ENCODE data around the gene ZNF451.
"Not testable (repeated sequence)": the region's sequence is repeated elsewhere in the genome, so short reads cannot be mapped to it uniquely, and the experiment has no call there.

The ZNF451 gene, protein sequence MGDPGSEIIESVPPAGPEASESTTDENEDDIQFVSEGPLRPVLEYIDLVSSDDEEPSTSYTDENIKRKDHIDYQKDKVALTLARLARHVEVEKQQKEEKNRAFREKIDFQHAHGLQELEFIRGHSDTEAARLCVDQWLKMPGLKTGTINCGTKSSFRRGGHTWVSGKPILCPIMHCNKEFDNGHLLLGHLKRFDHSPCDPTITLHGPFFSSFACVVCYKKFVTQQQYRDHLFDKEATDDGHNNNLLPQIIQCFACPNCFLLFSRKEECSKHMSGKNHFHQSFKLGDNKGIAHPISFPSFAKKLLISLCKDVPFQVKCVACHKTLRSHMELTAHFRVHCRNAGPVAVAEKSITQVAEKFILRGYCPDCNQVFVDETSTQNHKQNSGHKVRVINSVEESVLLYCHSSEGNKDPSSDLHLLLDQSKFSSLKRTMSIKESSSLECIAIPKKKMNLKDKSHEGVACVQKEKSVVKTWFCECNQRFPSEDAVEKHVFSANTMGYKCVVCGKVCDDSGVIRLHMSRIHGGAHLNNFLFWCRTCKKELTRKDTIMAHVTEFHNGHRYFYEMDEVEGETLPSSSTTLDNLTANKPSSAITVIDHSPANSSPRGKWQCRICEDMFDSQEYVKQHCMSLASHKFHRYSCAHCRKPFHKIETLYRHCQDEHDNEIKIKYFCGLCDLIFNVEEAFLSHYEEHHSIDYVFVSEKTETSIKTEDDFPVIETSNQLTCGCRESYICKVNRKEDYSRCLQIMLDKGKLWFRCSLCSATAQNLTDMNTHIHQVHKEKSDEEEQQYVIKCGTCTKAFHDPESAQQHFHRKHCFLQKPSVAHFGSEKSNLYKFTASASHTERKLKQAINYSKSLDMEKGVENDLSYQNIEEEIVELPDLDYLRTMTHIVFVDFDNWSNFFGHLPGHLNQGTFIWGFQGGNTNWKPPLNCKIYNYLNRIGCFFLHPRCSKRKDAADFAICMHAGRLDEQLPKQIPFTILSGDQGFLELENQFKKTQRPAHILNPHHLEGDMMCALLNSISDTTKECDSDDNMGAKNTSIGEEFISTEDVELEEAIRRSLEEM

DNA sequence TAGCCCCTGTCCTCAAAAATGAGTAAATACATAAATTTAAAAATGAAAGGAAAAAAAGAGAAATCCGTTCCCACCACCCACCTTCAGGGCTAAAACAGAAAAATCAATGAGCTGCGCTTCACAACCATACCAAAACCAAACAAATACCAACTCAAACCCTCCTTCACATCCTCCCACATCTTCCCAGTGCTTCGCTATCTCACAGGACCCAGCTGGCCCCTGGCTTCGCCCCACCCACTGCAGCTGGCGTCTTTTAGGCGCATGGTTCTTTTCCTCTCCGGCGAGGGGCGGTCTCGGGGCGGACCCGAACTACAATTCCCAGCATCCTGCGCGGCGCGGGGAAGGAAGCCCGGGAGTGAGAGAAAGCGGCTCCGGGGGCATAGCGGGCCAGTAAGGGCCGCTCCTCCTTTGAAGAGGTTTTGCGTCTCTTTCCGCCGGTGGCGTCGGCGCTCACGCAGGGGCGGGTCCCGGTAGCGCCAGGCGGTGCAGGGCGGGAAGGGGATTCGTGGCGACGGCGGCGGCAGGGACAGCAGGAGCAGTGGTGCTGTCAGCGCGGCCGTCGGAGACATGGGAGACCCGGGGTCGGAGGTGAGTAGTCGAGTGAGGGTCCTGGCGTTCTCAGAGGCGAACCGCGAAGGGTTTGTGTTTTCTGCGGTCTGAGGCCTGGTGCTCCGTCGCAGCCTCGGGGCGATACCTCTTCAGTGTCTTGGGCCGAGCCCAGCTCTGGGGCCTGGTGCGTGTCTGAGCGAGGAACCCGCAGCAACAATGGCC lies at the start of gene ZNF451:
Gene ZNF451, plus strand, starts transcription at position 502 of the 771 bp plus-strand sequence. Its CDS starts 66 bp downstream, at position 568.
- peak; percentile 98 for DNase-seq

DNA sequence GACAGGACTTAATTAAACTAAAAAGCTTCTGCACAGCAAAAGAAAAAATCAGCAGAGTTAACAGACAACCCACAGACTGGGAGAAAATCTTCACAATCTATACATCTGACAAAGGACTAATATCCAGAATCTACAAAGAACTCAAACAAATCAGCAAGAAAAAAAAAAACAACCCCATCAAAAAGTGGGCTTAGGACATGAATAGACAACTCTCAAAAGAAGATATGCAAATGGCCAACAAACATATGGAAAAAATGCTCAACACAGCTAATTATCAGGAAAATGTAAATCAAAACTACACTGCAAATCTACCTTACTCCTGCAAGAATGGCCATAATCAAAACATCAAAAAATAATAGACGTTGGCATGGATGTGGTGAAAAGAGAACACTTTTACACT lies 45.9 kb upstream of the ZNF451 start:
- not testable (repeated sequence) for DNase-seq

DNA sequence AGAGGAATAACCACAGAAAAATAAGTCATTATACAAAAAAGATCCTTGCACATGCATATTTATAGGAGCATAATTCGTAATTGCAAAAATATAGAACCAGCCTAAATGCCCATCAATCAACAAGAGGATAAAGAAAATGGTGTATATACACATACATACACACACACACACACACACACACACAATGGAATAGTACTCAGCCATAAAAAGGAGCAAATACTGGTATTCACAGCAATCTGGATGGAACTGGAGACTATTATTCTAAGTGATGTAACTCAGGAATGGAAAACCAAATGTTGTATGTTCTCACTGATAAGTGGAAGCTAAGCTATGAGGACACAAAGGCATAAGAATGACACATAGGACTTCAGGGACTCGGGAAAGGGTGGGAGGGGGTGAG lies 45.4 kb upstream of the ZNF451 start:
- DNase-seq, result no peak

DNA sequence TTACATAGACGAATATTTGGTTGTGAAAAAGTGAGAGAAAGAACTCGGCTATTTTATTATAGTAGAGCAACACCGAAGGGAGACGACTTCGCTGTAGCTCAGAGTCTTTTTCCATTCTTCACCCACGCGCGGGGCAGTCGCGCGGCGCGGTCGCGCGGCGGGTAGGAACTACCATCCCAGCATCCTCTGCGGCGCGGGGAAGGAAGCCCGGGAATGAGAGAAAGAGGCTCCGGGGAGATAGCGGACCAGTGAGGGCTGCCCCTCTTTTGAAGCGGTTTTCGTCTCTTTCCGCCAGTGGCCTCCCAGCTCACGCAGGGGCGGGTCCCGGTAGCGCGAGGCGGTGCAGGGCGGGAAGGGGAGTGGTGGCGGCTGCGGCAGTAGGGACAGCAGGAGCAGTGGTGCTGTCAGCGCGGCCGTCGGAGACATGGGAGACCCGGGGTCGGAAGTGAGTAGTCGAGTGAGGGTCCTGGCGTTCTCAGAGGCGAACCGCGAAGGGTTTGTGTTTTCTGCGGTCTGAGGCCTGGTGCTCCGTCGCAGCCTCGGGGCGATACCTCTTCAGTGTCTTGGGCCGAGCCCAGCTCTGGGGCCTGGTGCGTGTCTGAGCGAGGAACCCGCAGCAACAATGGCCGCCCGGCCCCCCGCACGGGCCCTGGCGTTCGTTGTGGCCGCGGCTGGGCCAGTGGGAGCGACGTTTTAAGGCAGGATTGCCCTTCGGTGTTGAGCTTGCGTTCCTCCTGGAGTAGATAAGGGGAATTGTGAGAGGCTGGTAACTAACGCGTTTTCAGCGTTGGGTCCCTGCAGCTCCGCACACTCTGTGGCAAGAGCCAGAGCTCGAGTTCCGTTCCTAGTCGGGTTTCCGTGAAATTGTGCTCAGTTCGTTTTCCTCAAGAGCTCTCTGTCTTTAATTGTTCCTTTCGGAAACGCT lies 43.4 kb upstream of the ZNF451 start, which contains the start of gene KIAA1586:
Gene KIAA1586, plus strand, starts transcription at position 362 of the 925 bp plus-strand sequence. Its CDS starts 63 bp downstream, at position 425.
- DNase-seq, result peak; percentile 87

DNA sequence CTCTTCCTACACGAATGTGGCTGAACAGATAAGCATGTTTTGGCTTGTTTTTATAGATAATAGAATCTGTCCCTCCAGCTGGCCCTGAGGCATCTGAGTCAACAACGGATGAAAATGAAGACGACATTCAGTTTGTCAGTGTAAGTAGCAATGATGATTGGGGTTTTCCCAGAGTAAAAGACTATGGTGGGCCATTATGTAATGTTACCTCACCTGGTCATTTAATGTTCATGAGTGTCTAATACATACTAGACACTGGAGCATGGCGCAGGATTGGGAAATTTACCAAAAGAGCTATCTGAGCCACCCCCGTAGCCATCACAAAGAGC lies 42.8 kb upstream of the ZNF451 start:
- DNase-seq, result not testable (repeated sequence)

DNA sequence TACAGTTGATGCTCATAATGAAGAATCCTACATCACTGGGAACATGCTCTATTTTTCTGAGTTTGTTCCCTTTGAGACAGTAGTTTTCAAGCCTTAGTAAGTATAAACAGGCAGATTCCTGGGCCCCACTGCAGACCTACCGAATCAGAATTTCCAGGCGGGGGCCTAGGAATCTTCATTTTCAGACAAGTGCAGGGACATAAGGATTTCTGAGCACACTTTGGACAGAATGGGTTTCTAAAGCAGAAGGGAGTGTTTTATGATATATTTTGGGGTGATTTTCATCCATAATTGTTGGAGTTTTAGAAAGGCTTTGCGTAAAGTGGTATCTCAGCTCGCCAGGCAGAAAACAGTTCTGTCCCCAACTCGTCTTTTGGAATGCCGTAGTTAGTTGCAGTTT lies 42.1 kb upstream of the ZNF451 start:
- not testable (repeated sequence) for DNase-seq

DNA sequence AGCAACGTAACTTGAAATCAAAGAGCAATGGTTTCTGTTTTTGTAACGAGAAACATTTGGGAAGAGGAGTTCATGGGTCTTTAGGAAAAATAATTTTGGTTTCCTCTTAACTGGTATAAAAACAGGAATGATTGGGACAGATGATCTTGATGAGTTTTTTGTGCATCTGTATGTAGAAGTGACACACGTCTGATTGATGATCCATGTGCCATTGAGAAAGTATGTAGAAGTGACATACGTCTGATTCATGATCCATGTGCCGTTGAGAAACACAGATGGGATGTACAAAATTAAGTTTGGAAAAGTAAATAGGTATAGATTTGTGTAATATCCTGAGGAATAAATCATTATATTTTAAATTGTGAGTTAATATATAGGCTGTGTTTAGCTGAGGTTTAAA lies 41.4 kb upstream of the ZNF451 start:
- peak; percentile 2 for DNase-seq

DNA sequence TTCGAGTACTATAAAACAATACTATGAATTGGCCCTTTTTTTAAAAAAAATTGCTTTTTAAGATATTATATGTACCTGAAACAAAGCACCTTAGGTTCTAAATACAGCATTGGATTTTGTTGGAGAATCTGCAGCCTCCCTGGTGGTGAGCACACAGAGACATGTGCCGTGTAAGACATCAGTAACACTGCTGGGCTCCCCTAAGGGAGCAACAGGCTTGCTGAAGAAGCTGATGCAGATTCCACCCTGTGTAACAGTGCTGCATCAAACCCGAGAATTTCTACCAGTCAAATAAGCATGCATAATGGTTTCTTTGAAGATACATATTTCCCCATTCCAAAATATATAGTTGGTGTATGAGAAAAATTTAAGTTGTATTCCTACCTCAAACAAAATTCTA lies 26.1 kb upstream of the ZNF451 start:
- DNase-seq, result no peak

DNA sequence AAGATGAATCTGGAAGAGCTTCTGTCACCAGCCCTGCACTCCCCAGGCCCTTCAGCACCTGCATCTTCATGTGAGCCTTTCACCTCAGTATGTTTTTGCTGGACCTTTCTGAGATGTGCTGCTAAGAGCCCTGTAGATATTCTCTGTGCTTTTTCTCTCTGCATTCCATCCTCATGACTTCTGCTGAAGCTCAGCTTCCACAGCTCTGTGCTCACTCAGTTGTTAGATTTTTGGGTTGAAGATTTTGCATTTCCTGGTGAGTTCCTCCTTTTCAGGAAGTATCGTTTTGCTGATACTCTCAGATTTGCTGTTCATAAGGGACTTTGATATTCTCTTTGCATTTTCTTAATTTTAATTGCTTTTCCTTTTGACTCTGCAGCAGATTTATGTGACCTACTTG lies 25.2 kb upstream of the ZNF451 start:
- no peak for DNase-seq

DNA sequence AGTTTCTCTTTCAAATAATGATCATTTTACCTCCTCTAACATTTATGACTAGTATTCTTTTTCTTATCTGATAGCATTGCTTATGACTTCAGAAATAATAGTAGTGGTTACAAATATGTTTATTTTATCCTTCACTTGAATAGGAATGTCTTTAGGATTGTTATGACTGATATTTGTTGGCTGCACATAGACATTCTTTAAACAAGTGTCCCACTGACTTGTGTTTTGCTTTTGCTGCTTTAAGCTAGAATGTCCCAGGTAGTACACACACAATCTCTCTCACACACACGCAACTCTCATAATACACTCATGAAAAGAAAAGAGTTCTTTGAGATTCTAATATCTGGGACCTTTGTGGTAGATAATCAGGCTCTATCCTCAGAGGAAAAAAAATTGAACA lies 21.9 kb upstream of the ZNF451 start:
- DNase-seq, result no peak

DNA sequence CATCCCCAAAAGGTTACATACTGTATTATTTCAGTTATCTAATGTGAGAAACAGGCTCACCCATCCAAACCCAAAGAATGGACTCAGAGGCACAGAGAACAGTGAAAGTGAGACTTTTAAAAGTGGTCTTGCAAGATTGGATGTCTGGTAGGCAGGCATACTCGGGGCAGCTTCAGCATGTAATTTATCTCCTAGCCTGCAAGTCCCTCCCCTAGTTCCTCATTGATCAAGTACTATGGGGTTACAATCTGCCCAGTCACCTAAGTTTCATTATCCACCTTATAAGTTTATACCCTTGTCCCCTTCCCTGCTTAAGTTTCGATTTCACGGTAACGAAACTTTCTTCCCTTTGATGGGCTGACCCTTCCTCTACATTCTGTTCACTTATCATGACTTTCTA lies 20.8 kb upstream of the ZNF451 start:
- DNase-seq, result no peak

DNA sequence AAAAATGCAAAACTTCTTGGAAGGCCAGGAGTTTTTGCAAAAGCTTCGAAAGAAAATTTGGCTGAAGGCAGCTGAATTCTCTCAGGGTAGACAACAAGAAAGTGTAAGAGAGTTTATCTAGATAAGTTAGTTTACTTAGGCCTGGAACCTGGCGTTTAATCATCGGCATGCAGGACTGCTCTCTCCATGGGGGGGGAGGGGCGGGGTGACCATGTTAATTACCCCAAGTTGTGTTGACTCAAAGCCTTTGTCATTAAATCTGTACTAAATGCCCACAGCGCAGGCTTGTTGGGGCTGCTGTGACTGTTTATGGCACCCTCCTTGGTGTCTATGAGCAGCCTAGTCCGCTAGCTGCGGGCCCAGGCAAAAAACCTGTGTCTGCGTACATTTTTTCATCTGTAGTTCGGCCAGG lies 20.1 kb upstream of the ZNF451 start:
- DNase-seq, result no peak

DNA sequence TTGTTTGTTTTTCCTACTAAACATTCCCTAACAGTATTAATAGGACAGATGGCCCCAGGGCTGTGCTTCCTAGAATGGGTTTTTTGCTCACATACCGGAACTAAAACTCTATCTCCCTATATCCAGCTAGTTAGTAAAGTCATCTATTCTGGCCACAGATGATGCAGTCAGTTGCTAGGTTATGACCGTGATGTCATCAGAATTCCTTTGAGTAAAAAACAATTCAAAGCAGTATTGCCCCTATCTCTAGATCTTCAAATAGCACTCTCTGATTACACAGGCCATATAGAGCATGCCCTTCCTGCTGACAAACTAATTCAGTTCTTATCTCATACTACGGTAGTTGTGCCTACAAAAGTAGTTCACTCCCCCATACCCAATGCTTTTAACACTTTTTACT lies 17.9 kb upstream of the ZNF451 start:
- no peak for DNase-seq

DNA sequence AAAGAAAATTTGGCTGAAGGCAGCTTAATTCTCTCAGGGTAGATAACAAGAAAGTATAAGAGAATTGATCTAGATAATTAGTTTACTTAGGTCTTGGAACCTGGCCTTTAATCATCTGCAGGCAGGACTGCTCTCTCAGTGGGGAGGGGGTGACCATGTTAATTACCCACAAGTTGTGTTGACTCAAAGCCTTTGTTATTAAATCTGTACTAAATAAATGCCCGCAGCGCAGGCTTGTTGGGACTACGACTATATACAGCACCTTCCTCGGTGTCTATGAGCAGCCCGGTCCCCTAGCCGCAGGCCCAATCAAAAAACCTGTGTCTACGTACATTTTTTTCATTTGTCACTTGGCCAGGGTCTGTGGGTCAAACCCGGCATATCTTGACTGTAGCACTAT lies 15.6 kb upstream of the ZNF451 start:
- no peak for DNase-seq

DNA sequence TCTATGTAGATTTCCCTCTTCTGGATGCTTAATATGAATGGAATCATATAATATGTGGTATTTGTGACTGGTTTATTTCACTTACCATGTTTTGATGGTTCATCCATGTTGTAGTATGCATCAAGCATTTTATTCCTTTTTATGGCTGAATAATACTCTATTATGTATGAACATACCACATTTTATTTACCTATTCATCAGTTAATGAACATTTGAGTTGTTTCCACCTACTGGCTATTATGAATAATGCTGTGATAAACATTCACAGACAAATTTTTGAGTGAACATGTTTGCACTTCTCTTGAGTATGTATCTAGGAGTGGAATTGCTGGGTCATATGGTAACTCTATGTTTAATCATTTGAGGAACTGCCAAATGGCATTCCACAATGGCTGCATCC lies 14.9 kb upstream of the ZNF451 start:
- DNase-seq, result no peak

DNA sequence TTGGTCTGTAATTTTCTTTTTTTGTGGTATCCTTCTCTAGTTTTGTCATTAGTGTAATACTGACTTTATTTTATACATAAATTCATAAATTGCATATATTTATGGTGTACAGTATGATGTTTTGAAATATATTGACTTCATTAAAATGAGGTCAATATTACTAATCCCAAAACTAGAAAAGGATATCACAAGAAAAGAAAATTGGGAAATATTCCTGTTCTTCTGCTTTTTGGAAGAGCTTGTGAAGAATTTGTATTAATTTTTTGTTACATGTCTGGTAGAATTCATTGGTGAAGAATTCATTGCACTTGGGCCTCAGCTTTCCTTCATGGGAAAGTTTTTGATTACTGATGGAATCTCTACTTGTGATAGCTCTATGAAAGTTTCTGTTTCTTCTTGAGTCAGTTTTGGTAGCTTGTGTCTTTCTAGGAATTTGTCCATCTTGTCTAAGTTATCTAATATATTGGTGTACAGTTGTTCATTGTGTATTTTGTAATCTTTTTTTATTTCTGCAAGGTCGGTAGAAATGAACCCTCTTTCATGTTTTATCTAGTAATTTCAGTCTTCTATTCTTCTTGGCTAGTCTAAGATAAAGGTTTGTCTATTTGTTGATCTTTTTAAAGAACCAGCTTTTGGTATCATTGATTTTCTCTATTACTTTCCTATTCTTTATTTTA lies 11.3 kb upstream of the ZNF451 start:
- peak; percentile 33 for DNase-seq

DNA sequence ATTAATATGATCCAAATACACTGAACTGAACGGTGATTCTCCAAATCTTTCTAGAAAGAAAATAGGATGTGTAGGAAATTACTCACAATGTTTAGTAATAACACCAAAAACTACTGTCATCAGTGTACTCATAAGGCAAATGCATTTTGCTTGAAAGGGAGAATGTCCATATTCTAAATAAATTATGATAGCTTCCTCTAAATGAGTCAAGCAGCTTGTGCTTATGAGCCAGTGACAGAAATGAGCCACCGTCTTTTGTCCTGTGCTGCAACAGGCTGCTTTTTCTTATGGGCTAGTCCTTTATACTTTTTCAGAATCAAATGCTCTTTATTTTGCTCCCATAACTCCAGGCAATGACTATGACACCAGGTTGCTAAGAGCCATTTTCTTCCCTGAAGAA lies 4.5 kb upstream of the ZNF451 start:
- DNase-seq, result peak; percentile 48

DNA sequence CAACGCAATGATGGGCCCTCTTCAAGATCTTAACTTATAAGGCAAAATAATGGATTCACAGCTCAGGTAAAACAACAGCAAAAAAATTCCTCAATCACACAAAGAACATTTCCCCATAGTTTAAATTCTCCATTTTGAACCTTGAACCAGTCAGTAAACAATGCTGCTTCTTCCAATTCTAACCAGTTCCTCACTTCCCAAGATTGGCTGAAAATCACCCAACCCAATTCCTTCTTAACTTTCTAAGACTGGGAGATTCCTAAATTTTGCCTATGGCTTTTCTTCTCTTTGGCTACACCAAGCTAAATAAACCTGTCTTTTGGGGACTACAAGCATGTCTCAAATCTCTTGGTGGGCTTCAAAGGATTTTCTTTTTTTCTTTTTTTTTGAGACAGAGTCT lies 3.1 kb upstream of the ZNF451 start:
- DNase-seq, result no peak

DNA sequence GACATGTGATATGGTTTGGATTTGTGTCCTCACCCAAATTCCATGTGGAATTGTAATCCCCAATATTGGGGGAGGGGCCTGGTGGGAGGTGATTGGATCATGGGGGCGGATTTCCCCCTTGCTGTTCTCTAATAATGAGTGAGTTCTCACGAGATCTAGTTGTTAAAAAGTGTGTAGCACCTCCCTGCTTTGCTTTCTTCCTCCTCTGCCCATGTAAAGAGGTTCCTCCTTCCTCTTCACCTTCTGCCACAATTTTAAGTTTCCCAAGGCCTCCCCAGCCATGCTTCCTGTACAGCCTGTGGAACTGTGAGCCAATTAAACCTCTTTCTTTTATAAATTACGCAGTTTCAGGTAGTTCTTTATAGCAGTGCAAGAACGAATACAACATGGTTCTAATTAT lies 2.1 kb upstream of the ZNF451 start:
- DNase-seq, result no peak

DNA sequence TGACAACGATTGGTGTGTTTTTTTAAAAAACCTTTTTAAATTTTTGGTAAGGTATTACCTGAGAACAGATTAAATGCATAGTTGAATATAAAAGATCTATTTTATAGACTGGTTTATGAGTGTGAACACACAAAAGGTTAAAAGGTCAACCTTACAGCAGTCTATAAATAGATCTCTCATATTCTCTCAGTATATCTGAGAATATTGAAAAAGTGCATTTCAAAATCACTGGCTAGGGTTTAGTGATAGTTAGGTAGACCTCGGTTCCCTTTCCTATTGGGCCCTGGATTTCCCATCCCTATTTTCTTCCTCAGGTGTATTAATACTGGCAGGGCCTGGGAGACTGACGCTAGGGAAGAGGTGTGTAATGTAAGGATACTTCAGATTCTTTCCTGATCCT lies 723 bp upstream of the ZNF451 start:
- no peak for DNase-seq

DNA sequence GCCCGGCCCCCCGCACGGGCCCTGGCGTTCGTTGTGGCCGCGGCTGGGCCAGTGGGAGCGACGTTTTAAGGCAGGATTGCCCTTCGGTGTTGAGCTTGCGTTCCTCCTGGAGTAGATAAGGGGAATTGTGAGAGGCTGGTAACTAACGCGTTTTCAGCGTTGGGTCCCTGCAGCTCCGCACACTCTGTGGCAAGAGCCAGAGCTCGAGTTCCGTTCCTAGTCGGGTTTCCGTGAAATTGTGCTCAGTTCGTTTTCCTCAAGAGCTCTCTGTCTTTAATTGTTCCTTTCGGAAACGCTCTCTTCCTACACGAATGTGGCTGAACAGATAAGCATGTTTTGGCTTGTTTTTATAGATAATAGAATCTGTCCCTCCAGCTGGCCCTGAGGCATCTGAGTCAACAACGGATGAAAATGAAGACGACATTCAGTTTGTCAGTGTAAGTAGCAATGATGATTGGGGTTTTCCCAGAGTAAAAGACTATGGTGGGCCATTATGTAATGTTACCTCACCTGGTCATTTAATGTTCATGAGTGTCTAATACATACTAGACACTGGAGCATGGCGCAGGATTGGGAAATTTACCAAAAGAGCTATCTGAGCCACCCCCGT lies 575 bp downstream of the ZNF451 start:
- not testable (repeated sequence) for DNase-seq

Measured in suppressor macrophage treated with lipopolysaccharide for 4 hours (primary cell).